ENCODE measurements around the gene SDHC. TPM values are rescaled to one million over a fixed set of nuclear protein-coding genes. Genes with fewer than 3 reads are reported as not detected.

The SDHC gene
- total and polyA plus RNA-seq, 2 of the 8 experiments (the other 6 are each of a cell fraction or from before 2014, with no cell fraction given): 224 to 305 TPM

DNA sequence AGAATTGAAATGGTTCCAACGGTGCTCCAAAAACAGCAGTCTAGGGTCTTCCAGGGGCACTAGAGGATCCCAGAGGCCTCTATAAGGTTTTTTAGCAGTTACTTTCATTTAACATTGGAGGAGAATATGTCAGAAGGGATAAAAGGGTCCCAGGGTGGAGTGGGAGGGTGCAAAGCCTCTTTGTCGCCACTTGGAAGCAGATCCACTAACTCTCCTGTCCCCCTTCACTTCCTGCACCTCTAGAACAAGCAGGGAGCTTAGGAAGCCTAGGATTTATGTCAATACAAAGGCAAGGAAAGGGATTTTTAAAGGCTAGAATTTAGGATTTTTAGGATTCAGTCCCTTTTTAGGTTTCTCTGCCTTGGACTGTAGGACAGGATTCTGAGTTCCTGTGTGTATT lies 47.3 kb upstream of the SDHC start (continued):
- TF ChIP-seq, protein P1, sequence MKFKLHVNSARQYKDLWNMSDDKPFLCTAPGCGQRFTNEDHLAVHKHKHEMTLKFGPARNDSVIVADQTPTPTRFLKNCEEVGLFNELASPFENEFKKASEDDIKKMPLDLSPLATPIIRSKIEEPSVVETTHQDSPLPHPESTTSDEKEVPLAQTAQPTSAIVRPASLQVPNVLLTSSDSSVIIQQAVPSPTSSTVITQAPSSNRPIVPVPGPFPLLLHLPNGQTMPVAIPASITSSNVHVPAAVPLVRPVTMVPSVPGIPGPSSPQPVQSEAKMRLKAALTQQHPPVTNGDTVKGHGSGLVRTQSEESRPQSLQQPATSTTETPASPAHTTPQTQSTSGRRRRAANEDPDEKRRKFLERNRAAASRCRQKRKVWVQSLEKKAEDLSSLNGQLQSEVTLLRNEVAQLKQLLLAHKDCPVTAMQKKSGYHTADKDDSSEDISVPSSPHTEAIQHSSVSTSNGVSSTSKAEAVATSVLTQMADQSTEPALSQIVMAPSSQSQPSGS (IDR thresholded peaks at IDR 0.05; ENCODE audit: low read length): no peak
- TF ChIP-seq, protein P2, sequence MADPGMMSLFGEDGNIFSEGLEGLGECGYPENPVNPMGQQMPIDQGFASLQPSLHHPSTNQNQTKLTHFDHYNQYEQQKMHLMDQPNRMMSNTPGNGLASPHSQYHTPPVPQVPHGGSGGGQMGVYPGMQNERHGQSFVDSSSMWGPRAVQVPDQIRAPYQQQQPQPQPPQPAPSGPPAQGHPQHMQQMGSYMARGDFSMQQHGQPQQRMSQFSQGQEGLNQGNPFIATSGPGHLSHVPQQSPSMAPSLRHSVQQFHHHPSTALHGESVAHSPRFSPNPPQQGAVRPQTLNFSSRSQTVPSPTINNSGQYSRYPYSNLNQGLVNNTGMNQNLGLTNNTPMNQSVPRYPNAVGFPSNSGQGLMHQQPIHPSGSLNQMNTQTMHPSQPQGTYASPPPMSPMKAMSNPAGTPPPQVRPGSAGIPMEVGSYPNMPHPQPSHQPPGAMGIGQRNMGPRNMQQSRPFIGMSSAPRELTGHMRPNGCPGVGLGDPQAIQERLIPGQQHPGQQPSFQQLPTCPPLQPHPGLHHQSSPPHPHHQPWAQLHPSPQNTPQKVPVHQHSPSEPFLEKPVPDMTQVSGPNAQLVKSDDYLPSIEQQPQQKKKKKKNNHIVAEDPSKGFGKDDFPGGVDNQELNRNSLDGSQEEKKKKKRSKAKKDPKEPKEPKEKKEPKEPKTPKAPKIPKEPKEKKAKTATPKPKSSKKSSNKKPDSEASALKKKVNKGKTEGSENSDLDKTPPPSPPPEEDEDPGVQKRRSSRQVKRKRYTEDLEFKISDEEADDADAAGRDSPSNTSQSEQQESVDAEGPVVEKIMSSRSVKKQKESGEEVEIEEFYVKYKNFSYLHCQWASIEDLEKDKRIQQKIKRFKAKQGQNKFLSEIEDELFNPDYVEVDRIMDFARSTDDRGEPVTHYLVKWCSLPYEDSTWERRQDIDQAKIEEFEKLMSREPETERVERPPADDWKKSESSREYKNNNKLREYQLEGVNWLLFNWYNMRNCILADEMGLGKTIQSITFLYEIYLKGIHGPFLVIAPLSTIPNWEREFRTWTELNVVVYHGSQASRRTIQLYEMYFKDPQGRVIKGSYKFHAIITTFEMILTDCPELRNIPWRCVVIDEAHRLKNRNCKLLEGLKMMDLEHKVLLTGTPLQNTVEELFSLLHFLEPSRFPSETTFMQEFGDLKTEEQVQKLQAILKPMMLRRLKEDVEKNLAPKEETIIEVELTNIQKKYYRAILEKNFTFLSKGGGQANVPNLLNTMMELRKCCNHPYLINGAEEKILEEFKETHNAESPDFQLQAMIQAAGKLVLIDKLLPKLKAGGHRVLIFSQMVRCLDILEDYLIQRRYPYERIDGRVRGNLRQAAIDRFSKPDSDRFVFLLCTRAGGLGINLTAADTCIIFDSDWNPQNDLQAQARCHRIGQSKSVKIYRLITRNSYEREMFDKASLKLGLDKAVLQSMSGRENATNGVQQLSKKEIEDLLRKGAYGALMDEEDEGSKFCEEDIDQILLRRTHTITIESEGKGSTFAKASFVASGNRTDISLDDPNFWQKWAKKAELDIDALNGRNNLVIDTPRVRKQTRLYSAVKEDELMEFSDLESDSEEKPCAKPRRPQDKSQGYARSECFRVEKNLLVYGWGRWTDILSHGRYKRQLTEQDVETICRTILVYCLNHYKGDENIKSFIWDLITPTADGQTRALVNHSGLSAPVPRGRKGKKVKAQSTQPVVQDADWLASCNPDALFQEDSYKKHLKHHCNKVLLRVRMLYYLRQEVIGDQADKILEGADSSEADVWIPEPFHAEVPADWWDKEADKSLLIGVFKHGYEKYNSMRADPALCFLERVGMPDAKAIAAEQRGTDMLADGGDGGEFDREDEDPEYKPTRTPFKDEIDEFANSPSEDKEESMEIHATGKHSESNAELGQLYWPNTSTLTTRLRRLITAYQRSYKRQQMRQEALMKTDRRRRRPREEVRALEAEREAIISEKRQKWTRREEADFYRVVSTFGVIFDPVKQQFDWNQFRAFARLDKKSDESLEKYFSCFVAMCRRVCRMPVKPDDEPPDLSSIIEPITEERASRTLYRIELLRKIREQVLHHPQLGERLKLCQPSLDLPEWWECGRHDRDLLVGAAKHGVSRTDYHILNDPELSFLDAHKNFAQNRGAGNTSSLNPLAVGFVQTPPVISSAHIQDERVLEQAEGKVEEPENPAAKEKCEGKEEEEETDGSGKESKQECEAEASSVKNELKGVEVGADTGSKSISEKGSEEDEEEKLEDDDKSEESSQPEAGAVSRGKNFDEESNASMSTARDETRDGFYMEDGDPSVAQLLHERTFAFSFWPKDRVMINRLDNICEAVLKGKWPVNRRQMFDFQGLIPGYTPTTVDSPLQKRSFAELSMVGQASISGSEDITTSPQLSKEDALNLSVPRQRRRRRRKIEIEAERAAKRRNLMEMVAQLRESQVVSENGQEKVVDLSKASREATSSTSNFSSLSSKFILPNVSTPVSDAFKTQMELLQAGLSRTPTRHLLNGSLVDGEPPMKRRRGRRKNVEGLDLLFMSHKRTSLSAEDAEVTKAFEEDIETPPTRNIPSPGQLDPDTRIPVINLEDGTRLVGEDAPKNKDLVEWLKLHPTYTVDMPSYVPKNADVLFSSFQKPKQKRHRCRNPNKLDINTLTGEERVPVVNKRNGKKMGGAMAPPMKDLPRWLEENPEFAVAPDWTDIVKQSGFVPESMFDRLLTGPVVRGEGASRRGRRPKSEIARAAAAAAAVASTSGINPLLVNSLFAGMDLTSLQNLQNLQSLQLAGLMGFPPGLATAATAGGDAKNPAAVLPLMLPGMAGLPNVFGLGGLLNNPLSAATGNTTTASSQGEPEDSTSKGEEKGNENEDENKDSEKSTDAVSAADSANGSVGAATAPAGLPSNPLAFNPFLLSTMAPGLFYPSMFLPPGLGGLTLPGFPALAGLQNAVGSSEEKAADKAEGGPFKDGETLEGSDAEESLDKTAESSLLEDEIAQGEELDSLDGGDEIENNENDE (IDR thresholded peaks at IDR 0.05; ENCODE audit: insufficient replicate concordance, low read length): no peak
- TF ChIP-seq SRF (IDR thresholded peaks at IDR 0.05; ENCODE audit: low read depth, low read length): no peak
- TF ChIP-seq EGR1 (IDR thresholded peaks at IDR 0.05; ENCODE audit: borderline replicate concordance, low read depth, low read length): no peak
- no peak for TF ChIP-seq RFX5 (IDR thresholded peaks at IDR 0.05; ENCODE audit: borderline replicate concordance, low read depth, low read length)
- TF ChIP-seq SP1 (IDR thresholded peaks at IDR 0.05; ENCODE audit: low read depth, low read length): no peak

All from H1 (cell line).